ENCODE measurements around the gene UPK3BL1. TPM values are rescaled to one million over a fixed set of nuclear protein-coding genes. Genes with fewer than 3 reads are reported as not detected.
"Not testable (repeated sequence)": the region's sequence is repeated elsewhere in the genome, so short reads cannot be mapped to it uniquely, and the experiment has no call there.

The UPK3BL1 gene
- total RNA-seq, 1 experiment from 2014 or later: 12.4 TPM

DNA sequence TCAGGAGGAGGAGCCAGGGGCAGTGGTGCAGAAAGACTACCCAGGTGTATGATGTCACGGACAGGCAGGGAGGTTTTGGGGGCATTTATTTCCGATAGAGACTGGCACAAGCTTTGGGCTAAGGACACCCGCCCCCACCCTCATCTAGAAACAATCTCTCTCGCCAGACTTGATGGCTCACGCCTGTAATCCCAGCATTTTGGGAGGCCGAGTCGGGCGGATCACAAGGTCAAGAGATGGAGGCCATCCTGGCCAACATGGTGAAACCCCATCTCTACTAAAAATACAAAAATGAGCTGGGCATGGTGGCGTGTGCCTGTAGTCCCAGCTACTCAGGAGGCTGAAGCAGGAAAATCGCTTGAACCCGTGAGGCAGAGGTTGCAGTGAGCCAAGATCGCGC, 5.6 kb downstream of the UPK3BL1 start:
- not testable (repeated sequence) for DNase-seq; H3K14ac ChIP-seq (ENCODE audit: insufficient read depth, low read length); H3K56ac ChIP-seq (ENCODE audit: insufficient read length, low read depth, low read length); H3K4me3 Mint-ChIP-seq; H3K18ac ChIP-seq (ENCODE audit: insufficient read length, low read depth, low read length); H2BK20ac ChIP-seq (ENCODE audit: low read depth, low read length, poor library complexity, severe bottlenecking); H4K5ac ChIP-seq (ENCODE audit: insufficient read length, low read depth, low read length); H2BK120ac ChIP-seq (ENCODE audit: low read depth, low read length, poor library complexity, severe bottlenecking); H2BK15ac ChIP-seq (ENCODE audit: low read depth, low read length); H3K27ac Mint-ChIP-seq; H4K20me1 ChIP-seq (ENCODE audit: control insufficient read depth, insufficient read depth, insufficient read length); H3K9me3 Mint-ChIP-seq; H3K4me1 Mint-ChIP-seq; H4K91ac ChIP-seq (ENCODE audit: insufficient read length, low read depth, low read length); H2AK5ac ChIP-seq (ENCODE audit: insufficient read length, low read length); H3K79me2 ChIP-seq (ENCODE audit: insufficient read depth, low read length); H2BK12ac ChIP-seq (ENCODE audit: insufficient read length, low read depth, low read length); H3K27me3 Mint-ChIP-seq (ENCODE audit: low read depth); H3K27ac ChIP-seq (ENCODE audit: insufficient read length, low read depth, low read length); H2AFZ ChIP-seq (ENCODE audit: low read length); H3K23me2 ChIP-seq (ENCODE audit: insufficient read length, low read depth, low read length, poor library complexity, severe bottlenecking); H4K8ac ChIP-seq (replicated peaks; ENCODE audit: insufficient read length, low read depth, low read length); H3K27me3 ChIP-seq (ENCODE audit: insufficient read depth, low read length); H3K9me3 ChIP-seq (ENCODE audit: control insufficient read depth, low read depth, low read length); H3T11ph ChIP-seq (ENCODE audit: low read length); H3K4me2 ChIP-seq (ENCODE audit: insufficient read depth, insufficient read length, low read length); H3K23ac ChIP-seq (ENCODE audit: insufficient read length, low read depth, low read length); H3K36me3 Mint-ChIP-seq (ENCODE audit: insufficient read depth in 1 of 3, low read depth in 3 of 3); H2BK5ac ChIP-seq (ENCODE audit: insufficient read length, low read length); H3K4me1 ChIP-seq (ENCODE audit: insufficient read depth, low read length); H3K4ac ChIP-seq (ENCODE audit: low read depth, low read length); H3K79me1 ChIP-seq (ENCODE audit: insufficient read depth, low read depth, low read length, poor library complexity, severe bottlenecking); H3K9ac ChIP-seq (ENCODE audit: extremely low read depth, insufficient read length, low read length)
- WGBS (ENCODE audit: extremely low coverage, insufficient read length, low lambda C conversion rate): no CpG with 5 or more reads among the region's 13 CpGs

DNA sequence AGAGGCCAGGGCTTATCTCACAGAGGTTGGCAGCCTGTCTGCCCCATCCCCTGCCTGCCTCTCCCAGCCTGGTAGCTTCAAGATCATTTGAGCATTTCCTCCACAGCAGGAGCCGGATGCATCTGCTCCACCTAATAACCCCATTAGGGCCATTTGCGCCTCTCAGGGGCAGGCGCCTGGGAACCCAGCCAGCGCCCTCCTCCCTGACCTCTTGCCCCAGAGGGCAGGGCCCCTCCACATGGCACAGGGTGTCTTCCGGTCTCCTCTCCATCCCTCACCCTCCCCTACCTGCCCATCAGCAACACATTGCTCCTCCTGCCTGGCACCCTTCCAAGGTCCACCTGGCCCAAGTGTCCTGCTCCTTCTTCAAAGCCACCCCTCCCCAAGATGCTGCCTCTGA, 7.2 kb downstream of the UPK3BL1 start:
- not testable (repeated sequence) for H3K27ac Mint-ChIP-seq; H3K27me3 Mint-ChIP-seq (ENCODE audit: low read depth)
- no CpG with 5 or more reads among the region's 5 CpGs for WGBS (ENCODE audit: extremely low coverage, insufficient read length, low lambda C conversion rate)

More for the DNA sequence above, 7.2 kb downstream of the UPK3BL1 start:
- not testable (repeated sequence) for H3K9me3 ChIP-seq (ENCODE audit: control insufficient read depth, low read depth, low read length); H3K56ac ChIP-seq (ENCODE audit: insufficient read length, low read depth, low read length); H3K4me2 ChIP-seq (ENCODE audit: insufficient read depth, insufficient read length, low read length); H3K79me2 ChIP-seq (ENCODE audit: insufficient read depth, low read length); H3K27ac ChIP-seq (ENCODE audit: insufficient read length, low read depth, low read length); H2BK20ac ChIP-seq (ENCODE audit: low read depth, low read length, poor library complexity, severe bottlenecking); H2BK15ac ChIP-seq (ENCODE audit: low read depth, low read length); H2BK12ac ChIP-seq (ENCODE audit: insufficient read length, low read depth, low read length); H3K79me1 ChIP-seq (ENCODE audit: insufficient read depth, low read depth, low read length, poor library complexity, severe bottlenecking); H4K20me1 ChIP-seq (ENCODE audit: control insufficient read depth, insufficient read depth, insufficient read length); H3K4me1 ChIP-seq (ENCODE audit: insufficient read depth, low read length); H3K36me3 Mint-ChIP-seq (ENCODE audit: insufficient read depth in 1 of 3, low read depth in 3 of 3); H3K9ac ChIP-seq (ENCODE audit: extremely low read depth, insufficient read length, low read length); H2BK120ac ChIP-seq (ENCODE audit: low read depth, low read length, poor library complexity, severe bottlenecking); H3K9me3 Mint-ChIP-seq; H2BK5ac ChIP-seq (ENCODE audit: insufficient read length, low read length); H4K8ac ChIP-seq (replicated peaks; ENCODE audit: insufficient read length, low read depth, low read length); H3K18ac ChIP-seq (ENCODE audit: insufficient read length, low read depth, low read length); H4K91ac ChIP-seq (ENCODE audit: insufficient read length, low read depth, low read length); H3K4me3 Mint-ChIP-seq; H3K4me1 Mint-ChIP-seq; H3K23me2 ChIP-seq (ENCODE audit: insufficient read length, low read depth, low read length, poor library complexity, severe bottlenecking); H3K23ac ChIP-seq (ENCODE audit: insufficient read length, low read depth, low read length); H3K14ac ChIP-seq (ENCODE audit: insufficient read depth, low read length); H3K27me3 ChIP-seq (ENCODE audit: insufficient read depth, low read length); H3K4ac ChIP-seq (ENCODE audit: low read depth, low read length); H2AFZ ChIP-seq (ENCODE audit: low read length); H2AK5ac ChIP-seq (ENCODE audit: insufficient read length, low read length); DNase-seq; H3T11ph ChIP-seq (ENCODE audit: low read length); H4K5ac ChIP-seq (ENCODE audit: insufficient read length, low read depth, low read length)
